ENCODE measurements around the gene PCDHGA5.

DNA sequence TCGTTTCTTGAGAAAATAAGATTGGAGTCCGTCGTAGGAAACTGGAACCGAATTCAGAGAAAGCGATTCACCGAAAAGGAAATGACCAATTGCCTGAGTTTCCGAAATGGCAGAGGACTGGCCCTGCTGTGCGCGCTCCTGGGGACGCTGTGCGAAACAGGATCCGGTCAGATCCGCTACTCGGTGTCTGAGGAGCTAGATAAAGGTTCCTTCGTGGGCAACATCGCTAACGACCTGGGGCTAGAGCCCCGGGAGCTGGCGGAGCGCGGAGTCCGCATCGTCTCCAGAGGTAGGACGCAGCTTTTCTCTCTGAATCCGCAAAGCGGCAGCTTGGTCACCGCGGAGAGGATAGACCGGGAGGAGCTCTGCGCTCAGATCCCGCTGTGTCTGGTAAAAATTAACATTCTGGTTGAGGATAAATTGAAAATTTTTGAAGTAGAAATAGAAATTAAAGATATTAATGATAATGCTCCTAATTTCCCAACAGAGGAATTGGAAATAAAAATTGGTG lies 20.0 kb upstream of the PCDHGA5 start:
- TF ChIP-seq, protein P1, sequence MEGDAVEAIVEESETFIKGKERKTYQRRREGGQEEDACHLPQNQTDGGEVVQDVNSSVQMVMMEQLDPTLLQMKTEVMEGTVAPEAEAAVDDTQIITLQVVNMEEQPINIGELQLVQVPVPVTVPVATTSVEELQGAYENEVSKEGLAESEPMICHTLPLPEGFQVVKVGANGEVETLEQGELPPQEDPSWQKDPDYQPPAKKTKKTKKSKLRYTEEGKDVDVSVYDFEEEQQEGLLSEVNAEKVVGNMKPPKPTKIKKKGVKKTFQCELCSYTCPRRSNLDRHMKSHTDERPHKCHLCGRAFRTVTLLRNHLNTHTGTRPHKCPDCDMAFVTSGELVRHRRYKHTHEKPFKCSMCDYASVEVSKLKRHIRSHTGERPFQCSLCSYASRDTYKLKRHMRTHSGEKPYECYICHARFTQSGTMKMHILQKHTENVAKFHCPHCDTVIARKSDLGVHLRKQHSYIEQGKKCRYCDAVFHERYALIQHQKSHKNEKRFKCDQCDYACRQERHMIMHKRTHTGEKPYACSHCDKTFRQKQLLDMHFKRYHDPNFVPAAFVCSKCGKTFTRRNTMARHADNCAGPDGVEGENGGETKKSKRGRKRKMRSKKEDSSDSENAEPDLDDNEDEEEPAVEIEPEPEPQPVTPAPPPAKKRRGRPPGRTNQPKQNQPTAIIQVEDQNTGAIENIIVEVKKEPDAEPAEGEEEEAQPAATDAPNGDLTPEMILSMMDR (IDR thresholded peaks at IDR 0.05), result no peak
- TF ChIP-seq POLR2A (IDR thresholded peaks at IDR 0.05), result no peak
- TF ChIP-seq POLR2AphosphoS5 (IDR thresholded peaks at IDR 0.05; ENCODE audit: insufficient read depth in 1 of 2, low read depth in 1 of 2), result no peak

Data from vagina (tissue), 2 donors.